GM23248 (cell line): ENCODE measurements around the gene TNFRSF4. TPM values are rescaled to one million over a fixed set of nuclear protein-coding genes. Genes with fewer than 3 reads are reported as not detected.

Experiments used
- DNase-seq: peaks from one replicate; pipeline ENCODE4 v3.0.0-alpha.2; 2015
- H2AFZ ChIP-seq: fragments of 200-600 bp; sonication (generic); 2 replicates; pipeline ENCODE4 v1.6.1; 2016; ENCODE audit warnings: antibody characterized with exemption
- H3F3A ChIP-seq: fragments of 200-600 bp; sonication (generic); 2 replicates; pipeline ENCODE4 v1.6.1; 2016; ENCODE audit warnings: mild to moderate bottlenecking, antibody characterized with exemption, mixed run types; ENCODE audit not compliant: insufficient read depth
- H3K27ac ChIP-seq: fragments of 200-600 bp; sonication (generic); 2 replicates; pipeline ENCODE4 v1.5.1; 2016; ENCODE audit warnings: mild to moderate bottlenecking
- H3K27me3 ChIP-seq: fragments of 200-600 bp; sonication (generic); replicated peaks from 2 replicates; pipeline ENCODE4 v1.6.1; 2016; ENCODE audit warnings: mild to moderate bottlenecking; ENCODE audit not compliant: insufficient read depth
- H3K36me3 ChIP-seq: fragments of 200-600 bp; sonication (generic); 2 replicates; pipeline ENCODE4 v1.6.1; 2016; ENCODE audit warnings: low read depth, mild to moderate bottlenecking
- H3K4me1 ChIP-seq: fragments of 200-600 bp; sonication (generic); 2 replicates; pipeline ENCODE4 v1.6.1; 2016; ENCODE audit warnings: mild to moderate bottlenecking; ENCODE audit not compliant: insufficient read depth
- H3K4me2 ChIP-seq: fragments of 200-600 bp; sonication (generic); one replicate; pipeline ENCODE4 v1.6.1; 2016; ENCODE audit warnings: mild to moderate bottlenecking; ENCODE audit not compliant: unreplicated experiment
- H3K4me3 ChIP-seq: fragments of 200-600 bp; sonication (generic); 2 replicates; pipeline ENCODE4 v1.5.1; 2016; ENCODE audit warnings: mild to moderate bottlenecking
- H3K79me2 ChIP-seq: fragments of 200-600 bp; sonication (generic); 2 replicates; pipeline ENCODE4 v1.6.1; 2016; ENCODE audit warnings: mild to moderate bottlenecking; ENCODE audit not compliant: insufficient read depth
- H3K9ac ChIP-seq: fragments of 200-600 bp; sonication (generic); 2 replicates; pipeline ENCODE4 v1.6.1; 2016; ENCODE audit warnings: mild to moderate bottlenecking
- H3K9me2 ChIP-seq: fragments of 200-600 bp; sonication (generic); 2 replicates; pipeline ENCODE4 v1.6.1; 2016; ENCODE audit warnings: mixed run types, mild to moderate bottlenecking, moderate library complexity; ENCODE audit not compliant: insufficient read depth
- H3K9me3 ChIP-seq: fragments of 200-600 bp; sonication (generic); one replicate; pipeline ENCODE4 v1.6.1; 2017; ENCODE audit warnings: low read depth
- H4K20me1 ChIP-seq: fragments of 200-600 bp; sonication (generic); 2 replicates; pipeline ENCODE4 v1.6.0; 2016; ENCODE audit not compliant: insufficient read depth
- EZH2 ChIP-seq: fragments of 200-600 bp; sonication (generic); IDR thresholded peaks from 2 replicates; pipeline ENCODE4 v1.6.1; 2018; ENCODE audit warnings: antibody characterized with exemption, mild to moderate bottlenecking; ENCODE audit not compliant: insufficient read depth, poor library complexity, severe bottlenecking
- EZH2phosphoT487 ChIP-seq: fragments of 200-600 bp; sonication (generic); IDR thresholded peaks from 2 replicates; pipeline ENCODE4 v1.6.1; 2018; ENCODE audit warnings: antibody characterized with exemption, moderate library complexity, mild to moderate bottlenecking, low read depth; ENCODE audit not compliant: insufficient read depth
- WGBS, 2 experiments: methylation state at CpG; one replicate each; pipeline ENCODE4 v1.1.6; 2015 to 2017; ENCODE audit warnings: low lambda C conversion rate in 2 of 2, low coverage in 1 of 2; ENCODE audit errors: missing lambda C conversion rate in 2 of 2; 5-methylcytosine and 5-hydroxymethylcytosine counted together
- in situ Hi-C: fragments of 300-500 bp; cut with MboI; formaldehyde crosslinking; loops from 2 replicates; pipeline ENCODE4 v1.15.0; 2020
- polyA plus RNA-seq: library from polyadenylated mRNA; unstranded; fragments of >200 nt; fragmentation: Nextera tagmentation; extraction: Ambion mirVana; gene quantifications from 2 replicates; pipeline ENCODE4 v1.2.1, GENCODE V29; 2016
- total RNA-seq: library from RNA; depleted of rRNA; stranded (reverse); fragments of >200 nt; shearing (Covaris generic); gene quantifications from 2 replicates; pipeline ENCODE4 v1.2.3, GENCODE V29; 2014

The TNFRSF4 gene
- total and polyA plus RNA-seq, 2 experiments from 2014 or later, result not detected

DNA sequence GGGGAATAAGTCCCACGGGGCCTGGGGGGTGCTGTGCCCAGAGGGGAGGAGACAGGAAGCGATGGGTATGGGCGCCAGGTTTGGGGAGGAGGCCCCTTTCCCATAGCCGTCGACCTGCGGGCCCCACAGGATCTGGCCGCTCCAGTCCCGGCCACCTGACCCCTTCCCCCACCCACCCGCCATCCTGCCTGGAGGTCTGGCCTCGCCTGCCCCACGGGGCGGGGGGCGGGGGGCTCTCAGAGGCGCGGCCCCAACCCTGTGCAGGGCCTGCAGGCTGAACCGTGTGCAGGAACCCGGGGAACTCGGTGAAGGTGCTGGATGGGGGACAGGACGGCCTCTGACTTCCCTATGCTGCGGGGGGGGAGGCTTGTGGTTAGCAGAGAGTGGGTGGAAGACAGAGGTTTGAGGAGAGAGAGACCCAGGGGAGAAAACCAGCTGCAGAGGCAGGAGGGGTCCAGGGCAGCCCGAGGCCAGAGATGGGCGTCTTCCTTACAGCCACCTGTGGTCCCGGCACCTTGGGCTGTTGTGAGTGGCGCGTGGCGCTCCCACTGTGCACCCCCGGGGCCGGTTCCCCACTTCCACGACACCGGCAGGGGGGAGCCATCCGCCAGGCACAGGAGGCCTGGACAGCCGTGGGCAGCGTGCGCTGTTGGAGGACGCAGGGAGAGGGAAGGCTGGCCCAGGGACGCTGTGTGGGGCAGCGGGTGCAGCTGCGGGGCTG lies 5.1 kb downstream of the TNFRSF4 start:
- peak overlapping the region; percentile 81; the same call in 1 of the 2 replicates for H2AFZ ChIP-seq
- no peaks in the 10 kb centered on the region for H3K9me3 ChIP-seq
- H3K79me2 ChIP-seq, result no peaks in the 10 kb centered on the region
- no peak for DNase-seq
- no peaks in the 10 kb centered on the region for H3F3A ChIP-seq
- H3K4me2 ChIP-seq, result peak overlapping the region; percentile 67
- no peaks in the 10 kb centered on the region for H4K20me1 ChIP-seq
- in situ Hi-C loops, result no loop called here
- no peak for TF ChIP-seq EZH2
- TF ChIP-seq EZH2phosphoT487, result no peak
- no peaks in the 10 kb centered on the region for H3K27me3 ChIP-seq
- H3K4me1 ChIP-seq, result no peaks in the 10 kb centered on the region
- no peaks in the 10 kb centered on the region for H3K36me3 ChIP-seq
- WGBS, 2 experiments, result 67 to 82% methylated on average over 23 to 34 of the region's 38 CpGs
- H3K4me3 ChIP-seq, result no peak overlapping the region
- H3K9me2 ChIP-seq, result no peaks in the 10 kb centered on the region
- H3K27ac ChIP-seq, result no peak overlapping the region
- peak overlapping the region; percentile 72 for H3K9ac ChIP-seq

DNA sequence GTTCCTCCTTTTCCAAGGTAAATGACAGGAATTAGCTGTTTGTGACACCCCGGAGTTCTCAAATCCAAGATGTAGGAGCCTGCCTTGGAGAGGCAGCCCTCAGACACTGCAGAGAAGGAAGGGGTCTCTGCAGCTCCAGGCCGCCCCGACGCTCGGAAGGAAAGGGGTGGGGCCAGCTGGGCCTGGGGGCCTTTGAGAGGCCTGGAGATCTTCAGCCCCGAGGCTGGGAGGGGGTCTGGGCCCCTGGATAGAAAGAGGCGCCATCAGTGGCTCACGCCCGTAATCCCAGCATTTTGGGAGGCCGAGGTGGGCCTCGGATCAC lies 6.4 kb downstream of the TNFRSF4 start:
- TF ChIP-seq EZH2 (no peak), EZH2phosphoT487 (no peak)
- WGBS, 2 experiments, result 48 to 54% methylated on average over 11 of the region's 11 CpGs
- in situ Hi-C loops, result no loop called here
- Histone ChIP-seq H3K4me3 (no peak overlapping the region), H3K4me2 (no peak overlapping the region), H3K79me2 (no peaks in the 10 kb centered on the region), H3K27ac (no peak overlapping the region), H3K9me3 (no peaks in the 10 kb centered on the region), H3K4me1 (no peaks in the 10 kb centered on the region), H2AFZ (no peak overlapping the region), H3K27me3 (no peaks in the 10 kb centered on the region), H3K9ac (no peak overlapping the region), H4K20me1 (no peaks in the 10 kb centered on the region), H3F3A (no peaks in the 10 kb centered on the region), H3K9me2 (no peaks in the 10 kb centered on the region), H3K36me3 (no peaks in the 10 kb centered on the region)
- DNase-seq, result no peak

DNA sequence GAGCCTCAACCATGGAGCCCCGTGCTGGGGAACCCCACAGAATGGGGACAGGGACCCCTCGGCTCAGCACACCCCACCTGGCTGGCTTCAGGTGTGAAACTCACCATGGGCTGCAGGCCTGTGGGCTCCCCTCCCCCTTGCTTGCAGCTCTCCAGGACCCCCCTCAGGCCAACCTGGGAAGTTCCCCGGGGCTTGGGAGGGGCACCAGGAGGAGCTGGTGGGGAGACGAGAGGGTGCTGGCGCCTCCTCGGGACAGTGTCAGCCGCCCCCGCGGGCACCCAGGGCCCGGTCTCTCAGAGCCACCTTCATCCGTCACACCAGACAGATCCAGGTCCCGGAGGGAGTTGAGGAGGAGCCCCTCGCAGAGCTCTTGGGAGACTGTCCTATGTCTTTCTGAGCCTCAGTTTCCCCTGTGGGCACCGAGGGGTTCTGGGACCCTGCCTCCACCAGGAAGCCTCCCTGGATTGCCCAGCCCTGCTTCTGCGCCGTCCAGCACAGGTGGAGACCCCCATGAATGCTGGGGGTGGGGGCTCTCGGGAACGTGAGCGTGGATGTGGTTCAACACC lies 6.9 kb downstream of the TNFRSF4 start:
- Histone ChIP-seq H3K36me3 (no peaks in the 10 kb centered on the region), H3K27me3 (no peaks in the 10 kb centered on the region), H3K4me3 (no peak overlapping the region), H3K9ac (no peak overlapping the region), H3K9me3 (no peaks in the 10 kb centered on the region), H3K79me2 (no peaks in the 10 kb centered on the region), H3K9me2 (no peaks in the 10 kb centered on the region), H3K4me2 (no peak overlapping the region), H3K4me1 (no peaks in the 10 kb centered on the region), H2AFZ (no peak overlapping the region), H3F3A (no peaks in the 10 kb centered on the region), H3K27ac (no peak overlapping the region), H4K20me1 (no peaks in the 10 kb centered on the region)
- TF ChIP-seq EZH2, result no peak
- TF ChIP-seq EZH2phosphoT487, result no peak
- 42 to 55% methylated on average over 12 to 19 of the region's 19 CpGs for WGBS, 2 experiments
- no peak for DNase-seq
- in situ Hi-C loops, result no loop called here

DNA sequence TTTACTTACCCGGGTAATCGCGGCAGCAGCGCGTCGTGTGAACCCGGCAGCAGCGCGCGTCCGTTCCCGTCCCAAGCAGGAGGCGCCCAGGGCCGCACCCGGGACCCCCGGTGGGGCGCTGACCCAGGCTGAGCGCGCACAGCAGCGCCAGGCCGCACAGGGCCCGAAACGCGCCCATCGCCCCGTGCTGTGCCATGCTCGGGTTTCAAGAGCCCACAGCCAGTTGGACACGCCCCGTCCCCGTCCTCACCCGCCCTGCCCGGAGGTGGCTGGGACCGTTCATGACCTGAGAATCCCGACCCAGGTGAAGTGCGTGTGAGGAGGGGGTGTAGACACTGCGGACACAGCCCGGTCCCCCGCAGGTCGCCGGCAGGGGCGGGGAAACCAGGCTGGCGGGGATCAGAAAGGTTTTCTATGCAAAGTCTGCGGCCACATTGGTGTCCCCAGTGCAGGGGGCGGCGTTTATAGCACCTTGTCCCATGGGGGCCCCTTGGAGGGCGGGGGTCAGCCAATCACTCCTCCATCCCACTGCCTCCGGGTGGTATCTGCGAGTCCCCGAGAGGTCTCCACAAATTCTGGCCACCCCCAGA lies 7.5 kb downstream of the TNFRSF4 start, which contains the start of gene TNFRSF18:
TNFRSF18 (minus strand) TSS at position 217 of the 590 bp plus-strand sequence; CDS start at position 196, 21 bp downstream.
- H3K79me2 ChIP-seq, result no peaks in the 10 kb centered on the region
- H3K9me2 ChIP-seq, result no peaks in the 10 kb centered on the region
- 5 to 7% methylated on average over 46 to 48 of the region's 49 CpGs for WGBS, 2 experiments
- in situ Hi-C loops, result no loop called here
- H3K36me3 ChIP-seq, result no peaks in the 10 kb centered on the region
- no peak within 1 kb of the TSS for H3K4me2 ChIP-seq
- H3K9ac ChIP-seq, result no peak within 1 kb of the TSS
- peak; percentile 42 for DNase-seq
- H3K4me1 ChIP-seq, result no peaks in the 10 kb centered on the region
- H4K20me1 ChIP-seq, result no peaks in the 10 kb centered on the region
- peak within 1 kb of the TSS; percentile 40; the same call in 1 of the 2 replicates for H3K4me3 ChIP-seq
- no peaks in the 10 kb centered on the region for H3K9me3 ChIP-seq
- no peak within 1 kb of the TSS for H3K27ac ChIP-seq
- TF ChIP-seq EZH2, result no peak
- H3F3A ChIP-seq, result no peaks in the 10 kb centered on the region
- H3K27me3 ChIP-seq, result no peaks in the 10 kb centered on the region
- H2AFZ ChIP-seq, result no peak within 1 kb of the TSS
